ENCODE data around the gene KRTAP26-1.

Gene KRTAP26-1

GRCh38 chr21:30320215-30320614 lies at the start of gene KRTAP26-1:
Gene KRTAP26-1 (minus strand): TSS chr21:30320315. CDS start chr21:30320035, 280 bp downstream.
- no peak for DNase-seq

GRCh38 chr21:30355906-30356305 lies 35.8 kb upstream of the KRTAP26-1 start:
- DNase-seq = no peak

GRCh38 chr21:30354308-30355005 lies 34.3 kb upstream of the KRTAP26-1 start:
- no peak for DNase-seq

- no peak for DNase-seq
Measured at GRCh38 chr21:30351534-30351933, 31.4 kb upstream of the KRTAP26-1 start.

- DNase-seq = no peak
Measured at GRCh38 chr21:30349572-30349971, 29.5 kb upstream of the KRTAP26-1 start.

GRCh38 chr21:30348506-30348905 lies 28.4 kb upstream of the KRTAP26-1 start, which contains the start of gene KRTAP23-1:
Gene KRTAP23-1 (minus strand): TSS chr21:30348606. CDS start chr21:30348606, 0 bp downstream.
- DNase-seq = no peak

- no peak for DNase-seq
Measured at GRCh38 chr21:30345014-30345413, 24.9 kb upstream of the KRTAP26-1 start.

GRCh38 chr21:30340714-30341573 lies 20.8 kb upstream of the KRTAP26-1 start:
- DNase-seq = no peak

GRCh38 chr21:30338717-30339116 lies 18.6 kb upstream of the KRTAP26-1 start:
- DNase-seq = no peak

- DNase-seq = no peak
Measured at GRCh38 chr21:30337772-30338171, 17.7 kb upstream of the KRTAP26-1 start.

GRCh38 chr21:30337276-30337744 lies 17.2 kb upstream of the KRTAP26-1 start, which contains the start of gene KRTAP27-1:
Gene KRTAP27-1 (minus strand): TSS chr21:30337694. CDS start chr21:30337668, 26 bp downstream.
- DNase-seq = no peak

GRCh38 chr21:30336596-30336995 lies 16.5 kb upstream of the KRTAP26-1 start:
- DNase-seq = no peak

GRCh38 chr21:30333736-30334135 lies 13.6 kb upstream of the KRTAP26-1 start:
- DNase-seq = no peak

- no peak for DNase-seq
Measured at GRCh38 chr21:30332681-30333080, 12.6 kb upstream of the KRTAP26-1 start.

GRCh38 chr21:30329203-30329875 lies 9.2 kb upstream of the KRTAP26-1 start:
- no peak for DNase-seq

GRCh38 chr21:30326390-30326789 lies 6.3 kb upstream of the KRTAP26-1 start:
- DNase-seq = no peak

- DNase-seq = no peak
Measured at GRCh38 chr21:30315701-30316100, 4.4 kb downstream of the KRTAP26-1 start.

GRCh38 chr21:30306884-30307283 lies 13.2 kb downstream of the KRTAP26-1 start:
- DNase-seq = no peak

- DNase-seq = no peak
Measured at GRCh38 chr21:30305136-30305535, 15.0 kb downstream of the KRTAP26-1 start.

- DNase-seq = no peak
Measured at GRCh38 chr21:30289215-30289614, 30.9 kb downstream of the KRTAP26-1 start, which contains the start of gene KRTAP25-1. Gene KRTAP25-1 (minus strand): TSS chr21:30289514. CDS start chr21:30289490, 24 bp downstream.

GRCh38 chr21:30282850-30283249 lies 37.3 kb downstream of the KRTAP26-1 start, which contains the start of gene KRTAP24-1:
Gene KRTAP24-1 (minus strand): TSS chr21:30282950. CDS start chr21:30282932, 18 bp downstream.
- DNase-seq = no peak

GRCh38 chr21:30271611-30272010 lies 48.5 kb downstream of the KRTAP26-1 start:
- no peak for DNase-seq

GRCh38 chr21:30271156-30271555 lies 49.0 kb downstream of the KRTAP26-1 start:
- no peak for DNase-seq

Data from NCI-H187 treated with DMSO at 0.1 percent for 48 hours (cell line).